HepG2 (cell line): Measurements from ENCODE around the gene ASIC3. TPM values are rescaled to one million over a fixed set of nuclear protein-coding genes. Genes with fewer than 3 reads are reported as not detected.

Source experiments
- AKAP8 ChIP-seq: sonication (generic); formaldehyde crosslinking; IDR thresholded peaks from 2 replicates; pipeline ENCODE4 v1.5.1; 2020; ENCODE audit warnings: mild to moderate bottlenecking, missing genetic modification reagents
- ATF5 ChIP-seq: sonication (generic); formaldehyde crosslinking; IDR thresholded peaks from 2 replicates; pipeline ENCODE4 v1.4.0; 2020; ENCODE audit warnings: mild to moderate bottlenecking, low read depth, missing genetic modification reagents
- CHCHD3 ChIP-seq: sonication (generic); formaldehyde crosslinking; IDR thresholded peaks from 2 replicates; pipeline ENCODE4 v1.8.0; 2022; ENCODE audit warnings: mild to moderate bottlenecking, missing genetic modification reagents, moderate library complexity
- CREM ChIP-seq, 2 experiments: sonication (generic) in 1 of 2; formaldehyde crosslinking in 1 of 2; IDR thresholded peaks; 2 replicates each; pipeline versions ENCODE4 v1.4.0 to v1.6.1; 2016 to 2020; ENCODE audit warnings: antibody characterized with exemption in 1 of 2, mild to moderate bottlenecking in 1 of 2, missing genetic modification reagents in 1 of 2
- FOXP4 ChIP-seq: sonication (generic); formaldehyde crosslinking; IDR thresholded peaks from 2 replicates; pipeline ENCODE4 v1.4.0; 2020; ENCODE audit warnings: missing genetic modification reagents
- GABPA ChIP-seq, 2 experiments: IDR thresholded peaks; 2 replicates each; pipeline ENCODE4 v1.6.1; 2011 to 2016; ENCODE audit warnings: low read depth in 2 of 2, low read length in 1 of 2, missing biosample characterization in 1 of 2, missing genetic modification characterization in 1 of 2
- GATAD2A ChIP-seq: IDR thresholded peaks from 2 replicates; pipeline ENCODE4 v1.6.1; 2016
- NR2F1 ChIP-seq, 2 experiments: fragments of 450-650 bp in 1 of 2; formaldehyde crosslinking in 1 of 2; IDR thresholded peaks; 2 replicates each; pipeline versions ENCODE4 v1.5.0 to v1.6.1; 2016 to 2020; ENCODE audit warnings: mild to moderate bottlenecking in 1 of 2, missing compliant biosample characterization in 1 of 2, missing genetic modification reagents in 1 of 2, moderate library complexity in 1 of 2
- RAD51 ChIP-seq: fragments of 450-650 bp; IDR thresholded peaks from 2 replicates; pipeline ENCODE4 v1.6.1; 2016; ENCODE audit warnings: borderline replicate concordance
- RNF2 ChIP-seq: fragments of 450-650 bp; conservative IDR thresholded peaks from 2 replicates; pipeline ENCODE4 v1.6.1; 2016; ENCODE audit warnings: low read depth
- SAFB2 ChIP-seq: sonication (generic); formaldehyde crosslinking; IDR thresholded peaks from 2 replicates; pipeline ENCODE4 v1.5.1; 2020; ENCODE audit warnings: missing genetic modification reagents, low read depth, mild to moderate bottlenecking, borderline replicate concordance
- SIX1 ChIP-seq: sonication (generic); formaldehyde crosslinking; IDR thresholded peaks from 2 replicates; pipeline ENCODE4 v1.4.0; 2020; ENCODE audit warnings: missing genetic modification reagents, borderline replicate concordance
- SSRP1 ChIP-seq: IDR thresholded peaks from 2 replicates; pipeline ENCODE4 v1.6.1; 2016; ENCODE audit warnings: control low read depth
- ZFY ChIP-seq: sonication (generic); formaldehyde crosslinking; IDR thresholded peaks from 2 replicates; pipeline ENCODE4 v1.4.0; 2020; ENCODE audit warnings: missing genetic modification reagents
- ZMYM4 ChIP-seq: sonication (generic); formaldehyde crosslinking; IDR thresholded peaks from 2 replicates; pipeline ENCODE4 v1.8.1; 2023; ENCODE audit warnings: mild to moderate bottlenecking, missing genetic modification reagents
- ZNF367 ChIP-seq: sonication (generic); formaldehyde crosslinking; IDR thresholded peaks from 2 replicates; pipeline ENCODE4 v1.4.0; 2020; ENCODE audit warnings: missing genetic modification reagents, borderline replicate concordance
- ZNF446 ChIP-seq: sonication (generic); formaldehyde crosslinking; IDR thresholded peaks from 2 replicates; pipeline ENCODE4 v1.5.0; 2020; ENCODE audit warnings: mild to moderate bottlenecking, missing genetic modification reagents
- ZNF512 ChIP-seq: sonication (generic); formaldehyde crosslinking; IDR thresholded peaks from 2 replicates; pipeline ENCODE4 v1.4.0; 2020; ENCODE audit warnings: mild to moderate bottlenecking, missing genetic modification reagents
- polyA plus RNA-seq, 8 experiments: library from polyadenylated mRNA; depleted of rRNA in 3 of 8; stranded (reverse) in 7 of 8; unstranded in 1 of 8; fragments of >200 nt; fragmentation: Illumina TruSeq in 4 of 8; extraction: Trizol in 4 of 8; gene quantifications; 2 replicates each; pipeline versions ENCODE4 v1.2.1 to v1.2.3, GENCODE V29; 2011 to 2016; ENCODE audit warnings: low read depth in 4 of 8, missing spikeins in 1 of 8, mixed read lengths in 1 of 8; ENCODE audit not compliant: insufficient read depth in 1 of 8
- total RNA-seq, 5 experiments: library from RNA; depleted of rRNA; stranded (reverse); fragments of >200 nt; fragmentation: Illumina TruSeq; extraction: Trizol; gene quantifications; 2 replicates each; pipeline ENCODE4 v1.2.3, GENCODE V29; 2016; ENCODE audit warnings: low read depth in 1 of 5
- TF ChIP-seq, protein P1 (sequence below): sonication (generic); formaldehyde crosslinking; IDR thresholded peaks from 2 replicates; pipeline ENCODE4 v1.5.1; 2020; ENCODE audit warnings: missing genetic modification reagents, mild to moderate bottlenecking, borderline replicate concordance
- TF ChIP-seq, protein P2 (sequence below): sonication (generic); formaldehyde crosslinking; IDR thresholded peaks from 2 replicates; pipeline ENCODE4 v1.4.0; 2020; ENCODE audit warnings: mild to moderate bottlenecking, missing genetic modification reagents

Gene ASIC3
- total and polyA plus RNA-seq, 2 of the 13 experiments (the other 11 are each of a cell fraction or from before 2014, with no cell fraction given) = 0.51 TPM; not detected in 1

GRCh38 chr7:151062399-151063211, 14.3 kb downstream of the ASIC3 start (continued):
- TF ChIP-seq ZNF512 (CRISPR knock-in tag) (no peak), RNF2 (0 out of 2 replicates have a peak, but pooled peaks have one; percentile 27), AKAP8 (CRISPR knock-in tag) (0 out of 2 replicates have a peak, but pooled peaks have one; percentile 72), SAFB2 (CRISPR knock-in tag) (0 out of 2 replicates have a peak, but pooled peaks have one; percentile 34), NR2F1 (CRISPR knock-in tag; IDR thresholded peaks at IDR 0.05) (0 out of 4 replicates have a peak, but pooled peaks of 1 of the 2 experiments have one; percentile 4), GATAD2A (CRISPR knock-in tag) (no peak), SSRP1 (CRISPR knock-in tag) (0 out of 2 replicates have a peak, but pooled peaks have one; percentile 54), RAD51 (peak; percentile 97), SIX1 (CRISPR knock-in tag) (0 out of 2 replicates have a peak, but pooled peaks have one; percentile 20), ZNF446 (CRISPR knock-in tag) (0 out of 2 replicates have a peak, but pooled peaks have one; percentile 47), GABPA (IDR thresholded peaks at IDR 0.05; ENCODE audit: low read depth, low read length) (no peak), GABPA (CRISPR knock-in tag; IDR thresholded peaks at IDR 0.05; ENCODE audit: low read depth) (peak; percentile 21; the same call in 1 of the 2 replicates), ZFY (CRISPR knock-in tag) (peak; percentile 68), CHCHD3 (CRISPR knock-in tag) (0 out of 2 replicates have a peak, but pooled peaks have one; percentile 77), ATF5 (CRISPR knock-in tag) (no peak), ZNF367 (no peak), ZMYM4 (CRISPR knock-in tag) (peak; percentile 56; the same call in 1 of the 2 replicates), FOXP4 (CRISPR knock-in tag) (no peak), CREM (IDR thresholded peaks at IDR 0.05) (peak; percentile 50; the same call in 1 of the 2 replicates), CREM (CRISPR knock-in tag; IDR thresholded peaks at IDR 0.05) (no peak)
- TF ChIP-seq, protein P1, sequence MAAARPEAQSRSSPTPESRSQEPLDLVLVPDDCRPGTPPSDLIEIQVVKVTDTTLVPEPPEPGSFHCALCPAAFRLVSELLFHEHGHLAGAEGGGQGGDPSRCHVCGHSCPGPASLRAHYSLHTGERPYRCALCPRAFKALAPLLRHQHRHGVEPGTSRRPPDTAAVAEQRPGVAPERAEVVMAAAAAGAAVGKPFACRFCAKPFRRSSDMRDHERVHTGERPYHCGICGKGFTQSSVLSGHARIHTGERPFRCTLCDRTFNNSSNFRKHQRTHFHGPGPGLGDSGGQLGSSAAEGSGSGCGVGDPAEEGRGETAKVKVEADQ (CRISPR knock-in tag) = peak; percentile 69; the same call in 1 of the 2 replicates
- TF ChIP-seq, protein P2, sequence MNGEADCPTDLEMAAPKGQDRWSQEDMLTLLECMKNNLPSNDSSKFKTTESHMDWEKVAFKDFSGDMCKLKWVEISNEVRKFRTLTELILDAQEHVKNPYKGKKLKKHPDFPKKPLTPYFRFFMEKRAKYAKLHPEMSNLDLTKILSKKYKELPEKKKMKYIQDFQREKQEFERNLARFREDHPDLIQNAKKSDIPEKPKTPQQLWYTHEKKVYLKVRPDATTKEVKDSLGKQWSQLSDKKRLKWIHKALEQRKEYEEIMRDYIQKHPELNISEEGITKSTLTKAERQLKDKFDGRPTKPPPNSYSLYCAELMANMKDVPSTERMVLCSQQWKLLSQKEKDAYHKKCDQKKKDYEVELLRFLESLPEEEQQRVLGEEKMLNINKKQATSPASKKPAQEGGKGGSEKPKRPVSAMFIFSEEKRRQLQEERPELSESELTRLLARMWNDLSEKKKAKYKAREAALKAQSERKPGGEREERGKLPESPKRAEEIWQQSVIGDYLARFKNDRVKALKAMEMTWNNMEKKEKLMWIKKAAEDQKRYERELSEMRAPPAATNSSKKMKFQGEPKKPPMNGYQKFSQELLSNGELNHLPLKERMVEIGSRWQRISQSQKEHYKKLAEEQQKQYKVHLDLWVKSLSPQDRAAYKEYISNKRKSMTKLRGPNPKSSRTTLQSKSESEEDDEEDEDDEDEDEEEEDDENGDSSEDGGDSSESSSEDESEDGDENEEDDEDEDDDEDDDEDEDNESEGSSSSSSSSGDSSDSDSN (CRISPR knock-in tag) = peak; percentile 40
